Measurements from ENCODE around the gene LPCAT1. TPM values are rescaled to one million over a fixed set of nuclear protein-coding genes. Genes with fewer than 3 reads are reported as not detected.

Gene LPCAT1
- total RNA-seq, 2 donors from 2014 or later: 53.9 to 54.6 TPM

DNA sequence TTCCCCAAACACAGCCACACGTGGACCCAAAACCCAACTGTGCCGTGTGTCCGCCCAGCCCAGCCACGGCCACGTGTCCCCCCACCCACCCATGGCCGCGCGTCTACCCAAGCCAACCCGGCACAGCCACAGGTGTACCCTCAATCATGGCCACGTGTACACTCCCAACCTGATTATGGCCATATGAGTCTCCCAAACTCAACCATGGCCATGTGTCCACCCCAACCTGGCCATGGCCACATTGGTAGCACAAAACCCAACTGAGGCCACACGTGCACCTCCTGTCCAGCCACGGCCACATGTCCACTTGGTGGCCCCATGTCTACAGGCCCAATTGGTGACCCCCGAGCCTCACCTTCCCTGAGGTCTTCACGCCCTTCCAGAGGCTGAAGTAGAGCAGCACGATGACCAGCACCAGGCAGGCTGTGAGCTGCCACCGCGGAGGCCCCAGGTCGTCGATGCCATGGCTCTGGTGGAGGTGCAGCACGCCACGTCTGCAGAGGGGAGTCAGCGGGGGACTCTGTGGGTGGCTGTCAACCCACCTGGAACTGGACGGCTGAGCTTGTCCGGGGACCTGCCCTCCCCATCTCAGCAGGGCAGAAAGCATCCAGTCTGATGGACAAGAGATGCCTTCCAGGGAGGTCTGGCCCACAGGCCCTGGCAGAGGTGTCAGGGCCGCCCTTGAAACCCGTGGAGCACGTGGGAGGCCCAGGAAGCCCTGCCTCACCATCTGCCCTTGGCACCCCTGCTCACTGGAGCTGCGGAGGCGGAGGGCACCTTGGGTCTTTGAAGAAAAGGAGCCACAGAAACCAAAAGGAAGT is 102.0 kb downstream of the LPCAT1 start:
- H3K36me3 ChIP-seq: no peaks in the 10 kb centered on the region
- peaks cover 4% of the 10 kb centered on the region for H3K9me3 ChIP-seq
- ATAC-seq (ENCODE audit: insufficient number of reproducible peaks, low FRiP score, low read depth) (no peak), DNase-seq (ENCODE audit: low spot score) (no peak)
- no peaks in the 10 kb centered on the region for H3K27me3 ChIP-seq (replicated peaks; ENCODE audit: insufficient read depth)
- TF ChIP-seq, protein P1, sequence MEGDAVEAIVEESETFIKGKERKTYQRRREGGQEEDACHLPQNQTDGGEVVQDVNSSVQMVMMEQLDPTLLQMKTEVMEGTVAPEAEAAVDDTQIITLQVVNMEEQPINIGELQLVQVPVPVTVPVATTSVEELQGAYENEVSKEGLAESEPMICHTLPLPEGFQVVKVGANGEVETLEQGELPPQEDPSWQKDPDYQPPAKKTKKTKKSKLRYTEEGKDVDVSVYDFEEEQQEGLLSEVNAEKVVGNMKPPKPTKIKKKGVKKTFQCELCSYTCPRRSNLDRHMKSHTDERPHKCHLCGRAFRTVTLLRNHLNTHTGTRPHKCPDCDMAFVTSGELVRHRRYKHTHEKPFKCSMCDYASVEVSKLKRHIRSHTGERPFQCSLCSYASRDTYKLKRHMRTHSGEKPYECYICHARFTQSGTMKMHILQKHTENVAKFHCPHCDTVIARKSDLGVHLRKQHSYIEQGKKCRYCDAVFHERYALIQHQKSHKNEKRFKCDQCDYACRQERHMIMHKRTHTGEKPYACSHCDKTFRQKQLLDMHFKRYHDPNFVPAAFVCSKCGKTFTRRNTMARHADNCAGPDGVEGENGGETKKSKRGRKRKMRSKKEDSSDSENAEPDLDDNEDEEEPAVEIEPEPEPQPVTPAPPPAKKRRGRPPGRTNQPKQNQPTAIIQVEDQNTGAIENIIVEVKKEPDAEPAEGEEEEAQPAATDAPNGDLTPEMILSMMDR (IDR thresholded peaks at IDR 0.05): no peak
- H3K4me3 ChIP-seq: no peak overlapping the region
- H3K4me1 ChIP-seq (ENCODE audit: control insufficient read depth in 1 of 2, low read depth in 2 of 2): no peaks in the 10 kb centered on the region
- no peak overlapping the region for H3K27ac ChIP-seq

DNA sequence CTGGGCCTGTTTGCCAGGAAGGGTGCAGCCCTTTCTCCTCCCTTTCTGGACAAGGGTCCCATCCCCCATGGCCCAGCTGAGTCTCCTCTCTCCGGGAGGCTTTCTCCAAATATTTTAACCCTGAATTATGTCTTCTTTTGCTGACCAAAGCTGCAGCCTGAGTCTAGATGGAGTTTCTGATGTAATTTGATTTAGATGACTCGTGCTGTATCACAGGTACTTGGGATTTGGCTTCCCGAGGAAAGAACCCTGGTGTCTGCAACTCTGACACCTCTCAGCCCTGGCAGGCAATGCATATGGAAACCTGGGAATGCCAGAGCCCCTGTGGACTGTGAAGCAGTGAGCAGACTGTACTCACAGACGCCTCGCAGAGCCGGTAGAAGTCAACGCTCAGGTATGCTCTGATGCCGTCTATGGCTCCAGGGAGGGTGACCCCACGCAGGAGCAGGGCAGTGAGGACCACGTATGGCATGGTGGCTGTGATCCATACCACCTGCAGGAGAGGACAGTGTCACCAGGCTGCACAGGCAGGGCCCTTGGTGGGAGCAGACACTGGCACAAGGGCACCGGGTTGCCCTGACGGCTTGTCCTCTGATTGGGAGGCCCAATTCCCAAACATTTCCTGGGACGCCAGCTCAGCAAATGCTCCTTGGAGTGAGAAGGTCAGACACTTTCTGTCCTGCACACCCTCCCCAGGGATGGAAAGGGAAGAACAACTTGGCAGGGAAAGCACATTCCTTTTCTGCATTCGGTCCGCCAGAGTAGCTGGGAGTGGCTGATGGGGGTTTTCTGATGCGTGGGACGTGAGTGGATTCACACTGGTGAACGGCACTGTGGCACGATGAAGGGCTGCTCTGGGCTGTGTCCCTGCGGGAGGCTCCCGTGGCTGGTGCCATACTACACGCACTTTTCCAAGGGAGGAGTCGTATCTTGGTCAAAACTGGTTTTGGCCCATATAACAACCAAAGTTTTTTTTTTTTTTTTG is 103.3 kb downstream of the LPCAT1 start:
- Histone ChIP-seq H3K4me3 (no peak overlapping the region), H3K36me3 (no peaks in the 10 kb centered on the region), H3K27me3 (replicated peaks; ENCODE audit: insufficient read depth) (no peaks in the 10 kb centered on the region), H3K27ac (no peak overlapping the region), H3K9me3 (no peaks in the 10 kb centered on the region), H3K4me1 (ENCODE audit: control insufficient read depth in 1 of 2, low read depth in 2 of 2) (no peaks in the 10 kb centered on the region)
- DNase-seq (ENCODE audit: low spot score): no peak
- no peak for ATAC-seq (ENCODE audit: insufficient number of reproducible peaks, low FRiP score, low read depth)
- TF ChIP-seq, protein P1 (IDR thresholded peaks at IDR 0.05): no peak

DNA sequence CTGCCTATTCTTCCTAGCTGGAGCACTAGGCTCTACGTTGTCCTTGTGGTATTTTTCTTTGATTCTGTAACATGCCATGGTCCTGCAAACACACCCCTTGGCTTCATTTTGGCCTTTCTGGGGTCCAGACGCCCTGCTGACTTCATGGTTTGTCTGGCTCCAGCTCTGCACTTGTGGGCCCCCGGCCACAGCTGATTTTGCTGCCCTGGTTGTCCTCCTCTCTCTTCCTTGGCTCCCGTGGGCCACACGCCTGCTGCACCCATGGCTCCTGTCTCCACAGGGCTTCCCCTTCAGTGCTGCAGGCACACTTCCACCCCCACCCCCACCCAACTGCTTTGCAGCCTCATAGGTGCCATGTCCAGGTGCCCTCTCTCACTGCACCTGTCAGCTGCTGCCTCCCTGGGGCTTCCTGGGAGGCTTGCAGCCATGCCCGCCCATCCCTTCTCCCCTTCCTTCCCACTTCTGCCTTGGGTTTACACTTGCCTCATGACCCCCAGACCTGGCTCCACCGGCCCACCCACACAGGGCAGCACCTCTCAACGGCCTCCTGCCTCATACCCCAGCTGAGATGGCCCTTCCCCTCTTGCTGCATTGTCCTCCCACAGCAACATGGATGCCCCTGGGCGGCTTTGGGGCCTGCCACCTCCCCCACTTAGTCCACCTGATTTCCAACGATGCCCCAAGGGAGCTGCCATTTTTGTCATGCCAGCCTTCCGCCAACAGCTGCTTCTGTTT is 104.1 kb downstream of the LPCAT1 start:
- Histone ChIP-seq H3K27ac (no peak overlapping the region), H3K27me3 (replicated peaks; ENCODE audit: insufficient read depth) (no peaks in the 10 kb centered on the region), H3K4me3 (no peak overlapping the region), H3K9me3 (no peaks in the 10 kb centered on the region), H3K4me1 (ENCODE audit: control insufficient read depth in 1 of 2, low read depth in 2 of 2) (no peaks in the 10 kb centered on the region), H3K36me3 (no peaks in the 10 kb centered on the region)
- DNase-seq (ENCODE audit: low spot score): no peak
- ATAC-seq (ENCODE audit: insufficient number of reproducible peaks, low FRiP score, low read depth): no peak
- TF ChIP-seq, protein P1 (IDR thresholded peaks at IDR 0.05): no peak

DNA sequence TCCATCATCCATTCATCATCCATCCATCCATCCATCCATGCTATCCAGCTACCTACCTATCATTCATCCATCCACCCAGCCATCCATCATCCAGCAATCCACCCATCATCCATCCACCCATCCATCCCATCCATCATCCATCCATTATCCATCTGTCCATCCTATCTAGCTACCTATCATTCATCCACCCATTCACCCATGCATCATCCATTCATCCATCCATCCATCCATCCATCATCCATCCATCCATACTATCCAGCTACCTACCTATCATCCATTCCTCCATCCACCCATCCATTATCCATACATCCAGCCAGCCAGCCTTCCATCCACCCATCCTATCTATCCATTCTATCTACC is 104.9 kb downstream of the LPCAT1 start:
- TF ChIP-seq, protein P1 (IDR thresholded peaks at IDR 0.05): no peak
- Histone ChIP-seq H3K27ac (no peak overlapping the region), H3K9me3 (no peaks in the 10 kb centered on the region), H3K4me3 (no peak overlapping the region), H3K4me1 (ENCODE audit: control insufficient read depth in 1 of 2, low read depth in 2 of 2) (no peaks in the 10 kb centered on the region), H3K36me3 (no peaks in the 10 kb centered on the region), H3K27me3 (replicated peaks; ENCODE audit: insufficient read depth) (no peaks in the 10 kb centered on the region)
- ATAC-seq (ENCODE audit: insufficient number of reproducible peaks, low FRiP score, low read depth) (no peak), DNase-seq (ENCODE audit: low spot score) (no peak)

Data from thoracic aorta (tissue), 2 donors.